GM18511 (cell line): Measurements from ENCODE around the gene PLCXD3.
A peak's percentile ranks its signal among the peaks of the same experiment; 100 is the strongest.
"Not testable (repeated sequence)": the region's sequence is repeated elsewhere in the genome, so short reads cannot be mapped to it uniquely, and the experiment has no call there.

ENCODE experiments used
- ATAC-seq: cut with Tn5 transposase; IDR thresholded peaks from one replicate; pipeline ENCODE4 v1.9.1; 2021; ENCODE audit warnings: mild to moderate bottlenecking, moderate library complexity; ENCODE audit not compliant: unreplicated experiment

The PLCXD3 gene

GRCh38 chr5:41363343-41363986, 146.9 kb downstream of the PLCXD3 start:
- no peak for ATAC-seq

DNA sequence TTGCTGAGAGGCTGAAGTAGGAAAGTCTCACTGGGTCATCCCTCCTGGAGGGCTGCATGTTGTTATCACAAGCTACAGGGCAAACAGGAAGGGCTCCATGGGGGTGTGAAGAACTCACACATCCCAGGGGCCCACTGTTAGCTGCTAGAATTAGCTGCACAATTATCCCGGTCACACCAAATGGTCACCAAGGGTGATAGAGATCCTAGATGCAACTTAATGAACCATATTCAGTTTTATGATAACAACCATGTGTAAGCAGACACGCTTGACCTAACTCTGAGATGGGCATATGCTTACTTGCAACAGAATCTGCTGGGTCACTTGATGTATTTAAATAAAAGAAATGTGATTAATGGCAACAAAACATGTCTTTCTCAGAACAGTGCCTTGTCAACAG, 153.6 kb downstream of the PLCXD3 start:
- no peak for ATAC-seq

- ATAC-seq: no peak
Measured at GRCh38 chr5:41349846-41350245, 160.6 kb downstream of the PLCXD3 start.

- ATAC-seq: no peak
Measured at GRCh38 chr5:41347569-41347968, 162.8 kb downstream of the PLCXD3 start.

GRCh38 chr5:41346609-41347008, 163.8 kb downstream of the PLCXD3 start:
- no peak for ATAC-seq

DNA sequence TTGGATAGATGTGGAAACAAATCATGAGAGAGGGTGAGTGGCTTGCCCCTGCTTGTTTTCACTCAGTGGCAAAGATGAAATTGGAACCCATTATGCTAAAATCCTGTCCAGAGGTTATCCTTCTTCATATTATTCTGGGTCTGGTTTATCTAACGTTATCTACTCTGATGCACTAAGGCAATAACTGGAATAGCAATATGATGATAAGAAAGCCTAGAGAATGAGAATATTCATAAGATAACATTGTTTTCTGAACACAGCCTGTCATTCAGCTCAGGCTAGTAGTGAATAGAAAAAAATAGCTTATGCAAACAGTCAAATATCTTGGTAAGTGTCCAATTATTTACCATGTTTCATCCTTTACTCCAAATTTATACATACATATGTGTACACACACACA, 165.1 kb downstream of the PLCXD3 start:
- ATAC-seq: no peak

DNA sequence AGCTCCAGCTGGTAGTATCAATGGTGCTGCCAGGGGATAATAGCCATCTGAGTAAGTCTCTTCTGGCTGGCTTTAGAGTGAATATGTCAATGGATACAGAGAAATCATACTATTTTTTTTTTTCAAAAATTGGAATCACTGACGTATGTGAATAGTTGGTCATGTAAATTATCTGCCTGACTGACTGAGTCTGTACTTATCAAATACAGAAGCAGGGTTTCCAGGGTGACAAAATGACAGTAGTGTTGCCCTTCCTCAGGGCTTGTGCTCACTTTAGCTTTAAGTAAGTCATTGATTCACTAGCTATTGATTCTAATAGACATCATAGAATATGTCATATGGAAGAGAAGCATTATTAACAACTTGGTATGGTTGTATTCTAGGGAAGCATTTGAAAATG, 171.1 kb downstream of the PLCXD3 start:
- ATAC-seq: no peak

DNA sequence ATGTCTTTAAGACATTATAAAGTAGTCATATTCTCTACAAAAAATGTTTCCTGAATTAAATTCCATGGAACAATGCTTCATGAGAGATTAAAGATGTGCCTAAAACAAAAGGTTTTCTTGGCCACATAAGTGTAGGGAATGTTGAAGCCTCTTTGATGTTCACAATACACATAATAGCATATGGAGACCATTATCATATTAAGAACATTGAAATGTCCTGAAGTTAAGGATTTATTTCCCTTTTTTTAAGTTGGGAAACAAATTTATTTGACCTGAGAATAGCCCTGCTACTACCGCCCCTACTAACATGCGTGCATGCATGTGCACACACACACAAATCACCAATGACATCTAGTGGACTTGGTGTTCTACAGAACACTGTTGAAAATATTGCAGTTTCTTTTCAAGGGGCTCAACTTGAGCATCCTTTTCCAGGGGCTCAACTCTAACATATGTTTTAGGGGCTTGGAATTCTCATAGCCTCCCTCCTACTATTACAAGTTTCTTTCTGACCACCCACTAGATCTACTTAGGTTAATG, 172.2 kb downstream of the PLCXD3 start:
- ATAC-seq: no peak

- no peak for ATAC-seq
Measured at GRCh38 chr5:41337724-41338123, 172.7 kb downstream of the PLCXD3 start.

GRCh38 chr5:41337216-41337615, 173.2 kb downstream of the PLCXD3 start:
- ATAC-seq: no peak

- no peak for ATAC-seq
Measured at GRCh38 chr5:41336471-41336870, 173.9 kb downstream of the PLCXD3 start.

DNA sequence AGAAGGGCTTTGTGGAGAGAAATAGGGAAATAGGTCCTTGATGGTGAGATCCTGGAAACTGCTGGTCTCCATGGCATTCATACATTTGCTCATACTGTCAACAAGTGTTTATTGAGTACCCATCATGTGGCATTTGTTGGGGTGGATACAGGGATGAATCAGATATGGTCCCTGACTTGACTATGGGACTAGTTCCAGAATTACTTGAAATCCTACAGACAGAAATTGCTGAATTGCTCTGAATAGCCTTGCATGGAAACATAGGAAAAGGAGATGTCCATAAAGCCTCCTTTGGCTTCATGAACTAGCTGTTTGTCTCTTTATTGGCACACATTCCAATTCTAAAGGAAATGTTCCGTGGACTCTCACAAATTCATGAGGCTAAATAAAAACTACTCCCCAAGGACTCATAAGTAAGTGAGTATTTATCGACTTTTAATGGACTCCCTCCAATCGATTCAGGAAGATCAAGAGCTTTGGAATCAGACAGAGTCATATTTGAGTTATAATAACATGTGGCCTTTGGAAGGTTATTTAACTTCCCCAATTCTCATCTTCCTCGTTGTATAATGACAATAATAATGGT, 174.7 kb downstream of the PLCXD3 start:
- ATAC-seq: no peak

DNA sequence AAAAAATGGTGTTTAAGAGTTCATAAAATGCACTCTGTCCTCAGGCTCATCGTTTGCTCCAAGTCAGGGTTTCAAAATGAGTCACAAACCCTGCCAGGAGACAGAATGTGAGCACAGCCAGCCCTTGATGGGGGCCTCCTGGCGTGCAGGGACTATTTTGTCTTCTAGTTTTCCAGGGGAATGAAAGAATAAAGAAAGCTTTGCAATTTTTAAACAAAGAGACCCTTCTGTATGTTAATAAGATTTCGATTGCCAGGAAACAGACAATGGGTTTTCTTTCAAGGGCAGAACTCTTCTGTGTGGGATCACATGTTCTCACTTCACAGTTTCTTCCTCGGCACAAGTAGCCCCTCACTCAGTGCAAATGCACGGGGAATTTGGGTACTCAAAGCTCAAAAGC, 175.6 kb downstream of the PLCXD3 start:
- peak; percentile 92 for ATAC-seq

- peak; percentile 56 for ATAC-seq
Measured at GRCh38 chr5:41334221-41334620, 176.2 kb downstream of the PLCXD3 start.

- no peak for ATAC-seq
Measured at GRCh38 chr5:41325074-41325473, 185.3 kb downstream of the PLCXD3 start.

GRCh38 chr5:41322826-41323225, 187.6 kb downstream of the PLCXD3 start:
- ATAC-seq: not testable (repeated sequence)

- no peak for ATAC-seq
Measured at GRCh38 chr5:41312478-41313060, 197.8 kb downstream of the PLCXD3 start.

DNA sequence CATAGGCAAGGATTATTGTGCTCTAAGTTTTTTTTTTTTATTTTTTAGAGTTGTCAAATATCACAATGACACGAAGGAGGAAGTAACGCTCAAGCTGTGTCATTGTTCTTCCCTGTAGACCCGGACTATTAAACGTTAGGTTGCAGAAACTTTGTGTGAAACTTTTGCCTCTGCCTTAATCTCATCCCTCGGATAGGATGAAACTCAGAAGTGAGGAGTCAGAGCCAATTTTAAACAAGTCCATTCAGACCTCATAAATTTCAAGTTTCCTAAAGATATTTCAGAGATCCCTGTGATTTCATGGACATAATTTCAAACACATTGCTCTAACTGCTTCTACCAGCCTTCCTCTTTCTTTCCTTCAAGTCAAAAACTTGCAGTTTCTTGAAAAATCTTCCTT, 198.3 kb downstream of the PLCXD3 start:
- ATAC-seq: no peak

GRCh38 chr5:41309275-41309674, 201.1 kb downstream of the PLCXD3 start:
- no peak for ATAC-seq

DNA sequence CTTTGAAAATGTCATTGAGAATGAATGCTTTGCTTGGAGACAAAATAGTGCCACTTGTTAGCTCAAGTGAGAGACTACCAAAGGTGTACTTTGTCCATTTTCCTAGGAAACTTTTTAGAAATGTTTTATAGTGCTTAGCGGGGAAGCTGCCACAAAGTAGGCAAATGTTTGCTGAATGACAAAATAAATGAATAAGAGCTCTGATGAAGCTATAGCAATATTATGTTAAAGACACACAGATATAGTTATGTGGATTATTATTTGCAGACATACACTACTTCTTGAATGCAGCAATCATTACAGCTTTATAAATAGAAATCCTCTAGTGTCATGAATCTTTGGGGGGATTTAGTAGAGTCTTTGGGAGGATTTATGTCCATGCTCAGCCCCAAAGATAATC, 204.4 kb downstream of the PLCXD3 start:
- no peak for ATAC-seq

DNA sequence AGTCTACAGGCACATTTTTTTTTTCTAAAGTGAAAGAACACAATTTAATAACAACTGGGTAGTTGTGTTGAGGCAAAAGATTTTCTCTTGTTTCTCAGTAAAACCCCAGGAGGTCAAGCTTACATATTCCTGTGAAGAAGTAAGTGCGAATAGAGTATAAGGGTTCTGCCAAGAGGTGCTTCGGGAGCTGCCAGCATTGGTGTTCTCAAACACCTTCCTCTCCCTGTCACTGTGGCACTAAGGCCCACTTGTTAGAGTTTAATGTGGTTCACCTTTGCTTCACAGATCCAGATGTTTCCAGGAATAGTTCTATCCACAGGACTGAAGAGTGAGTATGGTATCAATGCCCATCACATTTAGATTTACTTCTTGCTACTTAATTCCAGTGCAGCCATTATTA, 205.3 kb downstream of the PLCXD3 start:
- no peak for ATAC-seq

- no peak for ATAC-seq
Measured at GRCh38 chr5:41296066-41296465, 214.3 kb downstream of the PLCXD3 start.
